A549 (cell line): Measurements from ENCODE around the gene CCL25.

Source experiments
- POLR2A ChIP-seq: IDR thresholded peaks from 2 replicates; pipeline ENCODE4 v1.6.1; 2012; ENCODE audit warnings: mild to moderate bottlenecking, low read length
- POLR2AphosphoS2 ChIP-seq: conservative IDR thresholded peaks from 2 replicates; pipeline ENCODE4 v1.6.1; 2012; ENCODE audit warnings: low read length, improper control_type of control experiment, inconsistent platforms
- SMC3 ChIP-seq: fragments of >200 bp; sonication (Bioruptor Twin); formaldehyde crosslinking; IDR thresholded peaks from 3 replicates; pipeline ENCODE4 v1.6.1; 2018; ENCODE audit warnings: inconsistent platforms
- TF ChIP-seq, protein P1 (sequence below): fragments of >200 bp; sonication (Bioruptor Twin); formaldehyde crosslinking; IDR thresholded peaks from 3 replicates; pipeline ENCODE4 v1.5.1; 2016
- TF ChIP-seq, protein P2 (sequence below): IDR thresholded peaks from 2 replicates; pipeline ENCODE4 v1.6.1; 2012; ENCODE audit warnings: low read depth, borderline replicate concordance

DNA sequence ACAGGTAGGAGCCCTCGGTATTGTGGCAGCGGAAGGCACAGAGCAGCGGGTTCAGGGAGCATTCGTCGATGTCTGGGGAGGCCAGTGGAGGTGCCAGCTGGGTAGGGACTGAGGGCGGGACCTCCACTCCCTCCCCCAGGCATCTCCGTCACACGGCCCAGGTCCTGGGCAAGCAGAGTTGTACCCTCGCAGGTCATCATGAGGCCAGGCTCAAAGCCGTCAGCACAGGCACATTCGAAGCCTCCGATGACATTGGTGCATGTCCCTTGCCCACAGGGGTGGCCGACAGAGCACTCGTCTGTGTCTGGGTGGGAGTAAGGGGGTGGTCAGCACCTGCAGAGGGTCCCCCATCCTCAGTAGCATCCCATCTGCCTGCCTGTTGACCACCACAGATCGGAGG lies 35.3 kb downstream of the CCL25 start:
- TF ChIP-seq, protein P1, sequence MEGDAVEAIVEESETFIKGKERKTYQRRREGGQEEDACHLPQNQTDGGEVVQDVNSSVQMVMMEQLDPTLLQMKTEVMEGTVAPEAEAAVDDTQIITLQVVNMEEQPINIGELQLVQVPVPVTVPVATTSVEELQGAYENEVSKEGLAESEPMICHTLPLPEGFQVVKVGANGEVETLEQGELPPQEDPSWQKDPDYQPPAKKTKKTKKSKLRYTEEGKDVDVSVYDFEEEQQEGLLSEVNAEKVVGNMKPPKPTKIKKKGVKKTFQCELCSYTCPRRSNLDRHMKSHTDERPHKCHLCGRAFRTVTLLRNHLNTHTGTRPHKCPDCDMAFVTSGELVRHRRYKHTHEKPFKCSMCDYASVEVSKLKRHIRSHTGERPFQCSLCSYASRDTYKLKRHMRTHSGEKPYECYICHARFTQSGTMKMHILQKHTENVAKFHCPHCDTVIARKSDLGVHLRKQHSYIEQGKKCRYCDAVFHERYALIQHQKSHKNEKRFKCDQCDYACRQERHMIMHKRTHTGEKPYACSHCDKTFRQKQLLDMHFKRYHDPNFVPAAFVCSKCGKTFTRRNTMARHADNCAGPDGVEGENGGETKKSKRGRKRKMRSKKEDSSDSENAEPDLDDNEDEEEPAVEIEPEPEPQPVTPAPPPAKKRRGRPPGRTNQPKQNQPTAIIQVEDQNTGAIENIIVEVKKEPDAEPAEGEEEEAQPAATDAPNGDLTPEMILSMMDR = no peak
- TF ChIP-seq POLR2A = no peak
- no peak for TF ChIP-seq POLR2AphosphoS2
- TF ChIP-seq, protein P2, sequence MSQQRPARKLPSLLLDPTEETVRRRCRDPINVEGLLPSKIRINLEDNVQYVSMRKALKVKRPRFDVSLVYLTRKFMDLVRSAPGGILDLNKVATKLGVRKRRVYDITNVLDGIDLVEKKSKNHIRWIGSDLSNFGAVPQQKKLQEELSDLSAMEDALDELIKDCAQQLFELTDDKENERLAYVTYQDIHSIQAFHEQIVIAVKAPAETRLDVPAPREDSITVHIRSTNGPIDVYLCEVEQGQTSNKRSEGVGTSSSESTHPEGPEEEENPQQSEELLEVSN = no peak
- no peak for TF ChIP-seq SMC3
